OCI-LY3 (cell line): ENCODE data around the gene ROR2.

Experiments used
- EZH2phosphoT487 ChIP-seq: fragments of 200-600 bp; shearing (Covaris generic); IDR thresholded peaks from 2 replicates; pipeline ENCODE4 v1.6.1; 2018; ENCODE audit warnings: antibody characterized with exemption, mixed run types, low read depth
- TF ChIP-seq, protein P1 (sequence below): fragments of 200-600, 300-600 bp; sonication (generic); IDR thresholded peaks from 2 replicates; pipeline ENCODE4 v1.5.1; 2014; ENCODE audit warnings: antibody characterized with exemption, low read length, low read depth

DNA sequence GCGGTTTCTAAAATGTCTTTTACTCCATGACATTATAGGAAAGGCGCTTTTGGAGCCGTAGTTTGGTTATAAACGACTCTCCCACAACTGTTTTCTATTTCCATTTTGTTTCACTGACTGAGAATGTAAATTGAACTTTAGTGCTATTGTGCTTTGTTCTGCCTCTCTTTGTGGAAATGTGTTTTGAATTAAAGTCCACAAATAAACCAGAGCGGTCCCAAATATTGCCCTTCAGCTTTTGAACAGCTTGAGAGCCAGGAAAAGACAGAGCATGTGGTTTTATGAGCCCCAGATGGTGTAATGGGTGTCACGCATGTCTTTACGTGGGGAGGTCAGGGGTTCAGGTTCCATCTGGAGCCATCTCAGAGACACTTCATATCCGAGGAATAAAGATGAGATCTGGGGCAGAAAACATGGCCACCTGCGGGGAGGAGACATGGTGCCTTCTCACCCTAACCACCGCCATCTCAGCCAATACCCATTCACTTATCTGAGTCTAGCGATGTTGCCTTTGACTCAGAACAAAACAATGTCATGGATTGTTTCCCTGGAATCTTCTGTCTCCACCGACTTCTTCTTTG, 42.5 kb upstream of the ROR2 start:
- TF ChIP-seq, protein P1, sequence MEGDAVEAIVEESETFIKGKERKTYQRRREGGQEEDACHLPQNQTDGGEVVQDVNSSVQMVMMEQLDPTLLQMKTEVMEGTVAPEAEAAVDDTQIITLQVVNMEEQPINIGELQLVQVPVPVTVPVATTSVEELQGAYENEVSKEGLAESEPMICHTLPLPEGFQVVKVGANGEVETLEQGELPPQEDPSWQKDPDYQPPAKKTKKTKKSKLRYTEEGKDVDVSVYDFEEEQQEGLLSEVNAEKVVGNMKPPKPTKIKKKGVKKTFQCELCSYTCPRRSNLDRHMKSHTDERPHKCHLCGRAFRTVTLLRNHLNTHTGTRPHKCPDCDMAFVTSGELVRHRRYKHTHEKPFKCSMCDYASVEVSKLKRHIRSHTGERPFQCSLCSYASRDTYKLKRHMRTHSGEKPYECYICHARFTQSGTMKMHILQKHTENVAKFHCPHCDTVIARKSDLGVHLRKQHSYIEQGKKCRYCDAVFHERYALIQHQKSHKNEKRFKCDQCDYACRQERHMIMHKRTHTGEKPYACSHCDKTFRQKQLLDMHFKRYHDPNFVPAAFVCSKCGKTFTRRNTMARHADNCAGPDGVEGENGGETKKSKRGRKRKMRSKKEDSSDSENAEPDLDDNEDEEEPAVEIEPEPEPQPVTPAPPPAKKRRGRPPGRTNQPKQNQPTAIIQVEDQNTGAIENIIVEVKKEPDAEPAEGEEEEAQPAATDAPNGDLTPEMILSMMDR, result no peak
- no peak for TF ChIP-seq EZH2phosphoT487
